HG03196 (cell line): ENCODE measurements around the gene TOMM40L.
"Not testable (repeated sequence)": the region's sequence is repeated elsewhere in the genome, so short reads cannot be mapped to it uniquely, and the experiment has no call there.

Experiments
- ATAC-seq: cut with Tn5 transposase; IDR thresholded peaks from one replicate; pipeline ENCODE4 v1.9.1; 2021; ENCODE audit not compliant: unreplicated experiment

TOMM40L gene

DNA sequence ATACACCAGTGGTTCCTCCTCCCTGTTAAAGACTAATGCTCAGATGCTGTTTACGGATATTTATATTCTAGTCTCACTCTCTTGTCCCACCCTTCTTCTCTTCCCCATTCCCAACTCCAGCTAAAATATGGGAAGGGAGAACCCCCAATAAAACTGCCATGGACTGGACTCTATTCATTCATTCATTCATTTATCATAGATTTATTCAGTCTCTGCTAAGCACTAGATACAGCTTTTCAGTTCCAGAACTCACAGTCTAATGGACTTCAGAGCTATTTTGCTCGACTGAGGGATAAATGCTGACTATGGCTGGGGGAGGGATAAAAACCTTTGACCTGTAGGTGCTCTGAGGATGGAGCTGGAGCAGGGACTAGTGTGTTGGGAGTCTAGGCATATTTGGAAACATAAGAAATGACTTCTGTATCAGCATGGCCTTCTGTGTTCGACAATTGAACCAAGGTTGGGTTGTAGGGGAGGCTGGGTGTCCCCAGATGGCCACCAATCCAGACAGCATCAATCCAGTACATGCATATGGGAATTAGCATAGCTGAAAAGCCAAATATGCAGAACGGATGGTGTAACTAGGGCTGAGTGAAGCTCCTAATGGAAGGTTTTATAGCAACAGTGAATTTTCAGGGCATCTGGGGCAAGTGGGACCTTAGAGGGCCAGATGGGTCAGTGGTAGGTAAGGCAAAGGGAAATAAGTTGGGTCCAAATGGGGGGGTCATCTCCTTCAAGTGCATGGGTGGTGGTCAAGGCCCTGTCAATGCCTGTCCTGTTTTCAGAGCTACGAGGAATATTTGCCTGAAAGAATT, 6.6 kb upstream of the TOMM40L start:
- ATAC-seq: no peak

DNA sequence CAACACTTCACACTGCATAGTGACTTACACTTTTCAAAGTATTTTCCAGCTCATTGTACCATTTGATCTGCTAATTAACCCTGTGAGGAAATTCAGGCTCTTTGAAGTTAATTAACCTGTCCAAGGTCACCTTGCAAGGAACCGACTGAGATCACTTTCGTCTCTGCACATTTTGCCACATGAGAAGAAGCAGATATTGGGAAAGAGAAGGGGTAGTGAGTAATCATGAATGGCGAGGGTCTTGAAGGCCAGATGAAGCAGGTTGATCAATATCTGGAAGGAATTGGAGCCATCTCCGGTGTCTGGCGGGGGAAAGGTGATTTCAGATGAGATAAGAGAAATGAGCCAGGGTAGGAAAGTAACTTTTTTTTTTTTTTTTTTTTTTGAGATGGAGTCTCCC, 5.9 kb upstream of the TOMM40L start:
- ATAC-seq: no peak

DNA sequence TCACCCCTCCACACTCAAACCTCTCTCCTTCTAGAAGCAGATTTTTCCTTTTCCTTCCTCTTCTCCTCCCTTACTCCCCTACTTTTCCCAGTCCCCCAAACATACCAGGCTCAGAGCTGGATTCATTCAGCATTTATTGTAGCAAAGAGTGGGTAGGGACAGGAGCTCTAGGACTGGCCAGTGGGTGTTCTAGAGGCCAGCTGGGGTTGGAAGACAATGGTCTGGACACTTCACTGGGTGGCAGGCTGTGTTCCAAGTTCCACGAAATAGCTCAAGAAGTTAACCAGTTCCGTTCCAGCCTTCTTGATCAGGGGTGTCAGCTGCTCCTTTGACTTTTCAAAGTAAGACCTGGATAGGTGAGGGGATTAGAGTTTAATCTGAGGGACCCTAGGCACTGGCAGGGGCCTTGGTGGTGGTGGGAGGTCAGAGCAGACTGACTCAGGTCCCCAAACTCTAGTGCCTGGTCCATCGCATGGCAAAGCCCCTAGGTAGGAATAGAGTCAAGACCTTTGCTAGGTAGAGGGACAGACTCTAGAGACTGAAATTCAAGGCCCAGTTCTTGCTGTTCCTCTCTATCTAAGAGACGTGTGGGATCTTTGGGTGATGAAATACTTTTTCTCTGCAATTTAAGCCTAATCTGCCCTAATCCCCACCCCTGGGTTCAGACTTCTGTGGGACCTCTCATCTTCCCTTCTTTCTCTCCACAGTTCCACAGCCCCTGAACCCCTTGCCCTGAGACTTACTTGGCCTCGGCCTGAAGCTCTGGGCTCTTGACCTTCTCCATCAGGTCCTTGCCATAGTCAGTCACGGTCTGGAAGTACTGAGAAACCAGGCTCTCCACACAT, 3.5 kb upstream of the TOMM40L start:
- no peak for ATAC-seq

DNA sequence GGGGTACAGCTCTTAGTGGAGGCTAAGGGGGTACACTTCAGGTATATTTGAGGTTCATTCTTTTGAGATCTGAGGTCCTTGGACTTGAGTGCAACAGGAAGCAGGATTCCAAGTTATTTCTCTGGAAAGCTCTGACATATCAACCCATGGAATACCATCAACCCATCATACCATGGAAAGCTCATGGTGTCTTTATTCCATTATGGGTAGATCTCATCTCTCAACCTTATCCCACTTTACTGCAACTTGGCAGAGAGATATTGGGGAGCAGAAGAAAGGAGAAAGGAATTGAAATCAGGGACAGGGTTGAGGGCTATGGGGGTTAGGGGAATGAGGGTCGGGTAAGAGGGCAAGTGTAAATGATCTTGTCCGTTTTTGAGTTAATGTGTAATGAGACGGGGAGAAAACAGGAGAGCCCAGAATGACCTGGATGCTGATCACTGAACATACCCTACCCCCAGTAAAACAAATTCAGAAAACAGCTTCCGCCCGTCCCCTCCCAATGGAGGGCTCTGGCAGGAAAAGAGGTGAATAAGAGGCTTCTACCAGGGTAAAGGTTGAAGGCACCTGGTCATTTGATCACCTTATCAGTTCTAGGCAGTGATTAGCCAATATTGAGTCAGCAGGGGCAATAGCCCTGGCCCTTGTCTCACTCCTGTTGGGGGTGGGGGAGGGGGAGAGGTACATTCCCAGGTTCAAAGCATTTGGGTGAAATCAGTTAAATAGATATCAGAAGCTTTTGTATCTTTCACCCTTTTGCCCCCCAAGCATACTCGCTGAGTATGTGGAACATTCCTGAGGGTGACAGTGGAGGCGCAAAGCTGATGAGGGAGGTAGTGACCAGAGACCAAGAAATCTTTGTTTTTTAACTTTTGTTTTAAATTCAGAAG, 1.8 kb upstream of the TOMM40L start:
- ATAC-seq: no peak

DNA sequence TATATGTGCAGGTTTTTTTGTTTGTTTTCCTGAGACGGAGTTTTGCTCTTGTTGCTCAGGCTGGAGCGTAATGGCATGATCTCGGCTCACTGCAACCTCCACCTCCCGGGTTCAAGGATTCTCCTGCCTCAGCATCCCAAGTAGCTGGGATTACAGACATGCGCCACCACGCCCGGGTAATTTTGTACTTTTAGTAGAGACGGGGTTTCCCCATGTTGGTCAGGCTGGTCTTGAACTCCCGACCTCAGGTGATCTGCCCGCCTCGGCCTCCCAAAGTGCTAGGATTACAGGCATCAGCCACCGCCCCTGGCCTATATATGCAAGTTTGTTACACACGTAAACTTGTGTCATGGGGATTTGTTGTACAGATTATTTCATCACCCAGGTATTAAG, 1.2 kb upstream of the TOMM40L start:
- ATAC-seq: not testable (repeated sequence)

DNA sequence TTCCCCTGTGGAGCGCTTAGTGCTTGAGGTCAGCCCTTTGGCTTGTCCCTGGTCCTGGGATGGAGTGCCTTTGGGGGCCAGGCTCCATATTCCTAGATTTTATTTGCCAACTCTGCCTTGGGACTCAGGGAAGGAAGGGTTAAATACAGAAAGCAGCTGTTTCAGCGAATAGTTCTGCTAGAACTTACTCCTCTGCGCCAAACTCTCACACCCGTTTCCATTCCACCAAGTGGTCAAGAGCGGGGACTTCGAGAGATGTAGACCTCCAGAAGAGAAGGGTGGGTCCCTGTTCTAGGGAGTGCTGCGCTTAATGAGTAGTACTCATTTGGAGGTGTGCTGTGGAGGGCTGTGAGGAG, 704 bp upstream of the TOMM40L start:
- ATAC-seq: no peak

DNA sequence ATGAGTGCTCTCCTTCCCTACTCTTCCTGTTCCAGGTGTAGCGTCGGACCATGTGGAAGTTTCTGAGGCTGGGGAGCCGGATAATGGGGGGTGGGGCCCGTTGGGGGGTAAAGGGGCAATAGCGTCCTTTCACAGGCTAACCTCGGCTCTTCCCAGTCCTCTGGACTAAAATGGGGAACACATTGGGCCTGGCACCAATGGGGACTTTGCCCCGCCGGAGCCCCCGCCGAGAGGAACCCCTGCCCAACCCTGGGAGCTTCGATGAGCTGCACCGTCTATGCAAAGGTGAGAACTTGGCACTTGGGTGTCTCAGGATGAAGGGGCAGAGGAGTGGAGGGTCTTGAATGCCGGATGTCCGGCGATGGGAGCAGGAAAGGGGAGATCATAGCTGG, 456 bp downstream of the TOMM40L start:
- ATAC-seq: no peak

DNA sequence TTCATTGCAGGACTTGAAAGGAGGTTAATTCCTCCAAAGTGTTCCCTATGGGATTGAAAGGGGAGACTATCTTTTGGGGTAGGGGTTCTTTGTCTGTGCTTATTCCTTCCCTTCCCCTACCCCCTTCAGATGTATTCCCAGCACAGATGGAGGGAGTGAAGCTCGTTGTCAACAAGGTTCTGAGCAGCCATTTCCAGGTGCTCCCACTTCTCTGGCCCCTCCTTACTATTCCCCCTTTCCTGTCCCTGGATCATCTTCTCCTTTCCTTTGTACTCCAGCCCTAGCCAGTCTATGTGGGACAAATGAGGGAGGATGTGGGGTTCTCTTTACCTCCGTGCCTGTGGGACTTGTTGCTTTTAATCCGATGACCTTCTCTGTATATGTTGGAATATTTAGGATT, 899 bp downstream of the TOMM40L start:
- no peak for ATAC-seq

DNA sequence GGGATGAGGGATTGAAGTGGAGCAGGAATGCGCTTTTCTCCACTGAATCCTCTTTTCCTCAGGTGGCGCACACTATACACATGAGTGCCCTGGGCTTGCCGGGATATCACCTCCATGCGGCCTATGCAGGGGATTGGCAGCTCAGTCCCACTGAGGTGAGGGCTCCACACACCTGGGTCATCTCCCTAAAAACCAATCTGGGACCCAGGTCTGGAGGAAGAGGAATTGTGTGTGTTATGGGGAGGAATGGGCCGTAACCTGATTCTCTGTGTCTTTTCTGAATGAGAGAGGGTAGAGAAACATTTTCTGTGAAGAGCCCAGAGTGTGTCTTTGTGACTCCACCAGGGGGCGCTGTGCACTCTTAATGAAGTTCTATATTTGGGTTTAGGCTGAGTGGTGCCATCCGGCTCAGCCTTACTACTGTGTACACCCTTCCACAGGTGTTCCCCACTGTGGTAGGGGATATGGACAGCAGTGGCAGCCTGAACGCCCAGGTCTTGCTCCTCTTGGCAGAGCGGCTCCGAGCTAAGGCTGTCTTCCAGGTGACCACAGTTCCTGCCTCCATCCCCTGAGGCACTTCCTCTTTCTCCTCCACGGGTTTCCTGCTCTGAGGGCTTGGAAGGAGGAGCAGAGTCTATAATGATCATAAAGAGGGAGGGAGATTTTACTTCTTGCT, 1.5 kb downstream of the TOMM40L start:
- ATAC-seq: no peak

DNA sequence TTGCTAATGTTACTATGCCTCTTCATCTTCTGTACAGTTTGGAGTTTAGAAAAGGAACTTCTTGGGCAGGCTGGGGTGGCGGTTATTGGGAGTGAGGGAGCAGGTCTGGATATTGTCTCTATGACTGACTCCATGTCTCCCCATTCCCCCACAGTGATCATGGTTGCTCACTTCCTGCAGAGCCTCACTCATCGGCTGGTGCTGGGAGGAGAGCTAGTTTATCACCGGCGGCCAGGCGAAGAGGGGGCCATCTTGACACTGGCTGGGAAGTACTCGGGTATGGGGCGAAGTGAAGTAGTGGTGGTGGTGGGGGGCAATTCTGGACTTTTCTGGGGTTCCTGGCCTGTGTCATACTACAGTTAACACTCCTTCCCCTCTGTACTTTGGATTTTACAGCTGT, 2.2 kb downstream of the TOMM40L start:
- ATAC-seq: no peak

DNA sequence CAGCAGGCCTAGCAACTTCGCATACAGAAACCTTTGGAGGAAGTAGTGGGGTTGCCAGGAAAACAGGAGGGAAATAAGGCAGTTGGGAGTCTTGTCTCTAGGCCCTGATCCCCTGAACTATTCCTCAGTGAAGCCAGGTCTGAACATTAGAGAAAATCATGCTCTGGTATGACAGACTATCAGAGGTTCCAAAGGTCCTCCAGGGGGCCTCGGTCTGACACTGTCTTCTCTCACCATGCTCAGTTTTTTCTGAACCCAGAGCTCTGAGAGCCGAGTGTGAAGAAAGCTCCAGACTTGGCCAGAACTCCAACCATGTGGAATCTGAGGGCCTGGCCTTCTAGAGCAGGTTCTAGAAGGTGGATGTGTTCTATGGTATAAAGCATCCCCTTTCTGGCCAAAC, 4.0 kb downstream of the TOMM40L start:
- no peak for ATAC-seq

DNA sequence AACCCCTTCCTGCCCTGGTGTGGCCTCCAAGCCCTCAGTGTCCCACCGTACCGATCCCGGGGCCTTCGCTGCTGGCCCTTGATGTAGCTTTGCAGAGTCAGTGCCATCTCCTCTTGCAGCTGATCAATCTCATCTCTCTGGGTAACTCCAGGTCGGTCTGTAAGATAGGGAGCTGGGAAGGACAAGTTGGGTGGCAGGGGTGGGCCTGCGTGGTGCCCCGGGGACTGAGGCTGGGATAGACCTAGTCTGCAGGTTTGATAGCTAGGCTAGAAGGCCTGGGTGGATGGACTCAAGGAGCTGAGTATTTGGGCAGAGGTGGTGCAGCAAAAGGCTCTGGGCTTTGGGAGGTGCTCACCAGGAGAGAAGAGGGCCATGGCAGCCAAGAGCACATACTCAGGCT, 4.9 kb downstream of the TOMM40L start:
- ATAC-seq: no peak

DNA sequence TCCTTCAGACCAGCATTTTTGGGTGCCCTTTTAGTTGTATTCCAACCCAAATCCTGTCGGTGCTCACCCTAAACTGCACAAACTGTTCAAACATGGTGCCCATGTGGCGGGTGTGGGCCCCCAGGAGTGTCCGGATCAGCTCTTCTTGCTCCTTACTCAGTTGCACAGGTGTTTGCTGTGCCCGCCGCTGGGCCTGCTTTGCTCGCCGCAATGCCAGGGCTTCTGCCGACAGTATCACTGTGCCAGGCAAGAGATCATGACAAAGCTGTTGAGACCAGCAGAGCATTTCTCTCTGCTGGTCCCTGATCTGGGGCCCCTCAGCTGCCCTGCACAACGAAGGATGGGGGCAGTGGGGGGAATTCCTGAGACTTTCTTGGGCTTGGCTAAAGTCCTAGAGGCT, 7.2 kb downstream of the TOMM40L start:
- ATAC-seq: no peak

DNA sequence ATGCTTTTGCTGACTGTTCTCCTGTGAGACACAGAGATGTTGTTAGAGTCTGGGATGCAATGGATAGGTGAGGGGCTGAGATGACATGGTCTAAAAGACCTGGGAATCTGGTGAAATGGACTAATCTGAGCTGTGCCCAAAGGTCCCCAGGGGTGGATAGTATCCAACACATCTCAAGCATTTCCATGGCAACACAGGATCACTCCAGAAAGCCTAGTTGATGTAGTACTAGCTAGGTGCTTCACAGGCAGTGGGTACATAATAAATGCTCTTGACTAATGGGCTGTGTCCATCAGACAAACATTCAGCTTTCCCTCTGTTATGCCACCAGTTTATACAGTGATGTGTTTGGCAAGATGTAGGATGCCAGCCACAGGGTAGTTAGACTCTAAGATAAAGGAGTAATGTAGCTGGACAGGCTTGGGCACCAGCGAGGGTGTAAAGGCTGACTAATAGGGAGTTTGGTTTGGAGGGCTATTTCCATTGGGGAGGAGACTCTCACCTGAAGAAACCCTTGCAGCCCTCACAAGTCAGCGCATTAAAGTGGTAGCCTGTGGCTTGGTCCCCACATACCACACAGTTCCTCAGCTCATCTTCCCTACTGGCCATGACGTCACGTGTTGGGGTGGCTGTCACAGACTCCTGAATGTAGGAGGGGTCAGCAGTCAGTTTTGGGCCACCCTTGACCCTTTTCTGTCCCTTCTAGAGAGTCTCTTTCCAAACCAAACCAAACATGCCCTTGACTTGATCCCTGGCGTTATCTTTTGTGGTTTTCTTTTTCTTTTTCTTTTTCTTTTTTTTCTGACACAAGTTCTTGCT, 10.3 kb downstream of the TOMM40L start:
- ATAC-seq: no peak

DNA sequence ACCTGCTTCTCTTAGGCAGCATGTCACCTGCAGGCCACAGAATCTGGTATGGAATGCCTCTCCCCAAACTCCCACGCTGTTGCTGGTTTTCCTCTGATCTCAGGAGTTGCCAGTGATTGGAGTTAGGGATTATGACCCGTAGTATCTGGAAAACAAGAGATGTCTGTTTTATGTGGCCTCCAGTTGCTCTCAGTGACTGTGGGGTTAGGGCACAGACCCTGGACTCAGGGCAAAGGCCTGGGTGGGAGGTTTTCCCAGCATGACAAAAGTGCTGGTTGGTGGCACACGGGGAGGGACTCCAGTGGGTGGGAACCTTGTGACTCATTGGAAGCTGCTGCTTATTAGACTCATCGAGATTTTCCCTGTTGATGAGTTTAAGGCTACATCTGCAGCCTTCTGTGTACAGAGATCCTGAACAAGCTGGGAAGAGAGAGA, 12.2 kb downstream of the TOMM40L start, which contains the start of gene NR1I3:
NR1I3 (minus strand) TSS at position 165 of the 435 bp plus-strand sequence. CDS start 1,638 bp downstream, outside the sequence.
- ATAC-seq: no peak

DNA sequence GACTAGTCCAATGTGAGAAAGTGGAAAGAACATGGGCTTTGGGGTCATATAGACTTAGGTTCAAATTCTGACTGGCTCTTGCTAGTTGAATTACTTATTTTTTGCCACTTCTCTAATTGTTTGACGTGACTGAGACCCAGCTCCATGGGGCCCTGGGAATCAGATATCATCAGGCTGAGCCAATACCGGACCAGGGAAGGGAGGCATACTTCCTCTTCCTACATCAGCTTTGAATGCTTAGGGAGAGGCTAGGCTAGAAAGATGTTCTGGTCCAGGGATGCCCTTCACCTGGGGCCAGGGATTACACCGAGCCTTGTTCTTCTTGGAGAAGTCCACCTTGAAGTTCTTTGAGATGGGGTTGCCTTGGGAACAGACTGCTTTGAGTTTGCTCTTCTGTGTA, 15.8 kb downstream of the TOMM40L start:
- ATAC-seq: no peak

DNA sequence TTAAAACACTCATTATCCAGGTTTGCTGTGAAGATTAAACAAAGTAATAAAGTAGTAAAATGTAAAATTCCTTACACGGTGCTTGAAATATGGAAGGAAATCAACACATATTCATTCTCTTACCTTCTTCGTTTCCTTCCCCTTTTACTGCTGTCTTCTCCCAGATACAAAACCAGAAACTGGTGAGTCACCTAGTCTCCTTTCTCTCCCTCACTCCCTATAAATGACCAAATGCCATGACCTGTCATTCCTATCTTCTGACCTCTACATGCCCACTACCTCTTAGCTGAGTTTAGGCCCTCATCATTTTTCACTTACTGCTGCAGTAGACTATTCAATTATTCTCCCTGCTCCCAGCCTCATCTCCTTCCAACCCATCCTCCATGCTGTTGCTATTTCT, 16.5 kb downstream of the TOMM40L start:
- ATAC-seq: no peak

DNA sequence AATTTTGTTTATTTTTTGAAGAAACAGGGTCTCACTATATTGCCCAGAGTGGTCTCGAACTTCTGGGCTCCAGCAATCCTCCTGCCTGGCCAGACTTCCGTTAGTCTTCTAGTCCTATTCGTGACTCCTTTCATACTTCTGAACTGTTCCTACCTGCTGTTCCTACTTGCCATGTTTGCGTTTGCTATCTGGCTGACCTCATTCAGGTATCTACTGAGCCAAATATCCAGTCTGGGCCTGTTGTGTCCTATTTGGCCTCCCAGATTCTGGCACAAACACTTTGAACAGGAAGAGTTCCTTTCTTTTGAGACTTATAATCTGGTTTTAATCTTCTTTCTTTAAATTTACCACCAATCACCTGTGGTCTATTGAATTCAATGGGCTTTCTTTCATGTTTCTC, 19.0 kb downstream of the TOMM40L start:
- no peak for ATAC-seq

DNA sequence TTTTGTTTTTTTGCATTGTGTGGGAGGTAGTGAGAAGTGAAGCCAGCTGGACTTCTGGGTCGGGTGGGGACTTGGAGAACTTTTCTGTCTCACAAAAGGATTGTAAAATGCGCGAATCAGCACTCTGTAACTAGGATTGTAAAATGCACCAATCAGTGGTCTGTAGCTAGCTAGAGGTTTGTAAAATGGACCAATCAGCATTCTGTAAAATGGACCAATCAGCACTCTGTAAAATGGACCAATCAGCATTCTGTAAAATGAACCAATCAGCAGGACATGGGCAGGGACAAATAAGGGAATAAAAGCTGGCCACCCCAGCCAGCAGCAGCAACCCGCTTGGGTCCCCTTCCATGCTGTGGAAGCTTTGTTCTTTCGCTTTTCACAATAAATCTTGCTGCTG, 24.2 kb downstream of the TOMM40L start:
- ATAC-seq: not testable (repeated sequence)

DNA sequence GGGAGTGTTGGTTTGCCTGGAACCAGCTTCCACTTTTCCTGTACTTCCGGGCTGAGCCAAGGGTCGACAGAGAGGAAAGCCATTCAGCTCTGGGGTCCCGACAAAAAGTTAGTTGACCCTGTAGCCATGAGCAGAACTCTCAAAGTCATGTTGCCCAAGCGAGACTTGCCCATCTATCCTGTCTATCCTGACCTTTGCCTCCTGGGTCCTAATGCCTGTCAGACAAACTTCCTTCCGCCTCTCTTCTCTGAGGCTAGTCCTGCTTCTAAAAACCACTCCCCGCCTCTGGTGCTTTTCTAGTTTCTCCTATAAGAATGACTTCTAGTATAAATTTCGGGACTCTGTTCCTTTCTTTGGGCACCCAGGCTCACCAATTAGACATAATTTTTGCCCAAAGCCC, 25.0 kb downstream of the TOMM40L start:
- ATAC-seq: no peak
